Astrocyte (in vitro differentiated cells and primary cell): ENCODE results near the gene C8B. TPM values are rescaled to one million over a fixed set of nuclear protein-coding genes. Genes with fewer than 3 reads are reported as not detected.

Experiments
- DNase-seq: peaks from one replicate; pipeline ENCODE4 v3.0.0-alpha.2; 2010; ENCODE audit warnings: low read depth
- FAIRE-seq: peaks from 2 replicates; lab custom pipeline; 2011; peaks lifted over from hg19 to GRCh38; lab: Jason Lieb, UNC
- H2AFZ ChIP-seq: 2 replicates; pipeline ENCODE4 v1.6.0; 2012; ENCODE audit warnings: low read depth, low read length, inconsistent platforms
- H3K27ac ChIP-seq: 2 replicates; pipeline ENCODE4 v1.5.1; 2011; ENCODE audit warnings: low read depth, low read length, inconsistent platforms
- H3K27me3 ChIP-seq: 2 replicates; pipeline ENCODE4 v1.6.0; 2011; ENCODE audit warnings: low read length, inconsistent platforms; ENCODE audit not compliant: insufficient read depth
- H3K36me3 ChIP-seq: 2 replicates; pipeline ENCODE4 v1.5.1; 2011; ENCODE audit warnings: low read length, inconsistent platforms; ENCODE audit not compliant: insufficient read depth
- H3K4me1 ChIP-seq: 2 replicates; pipeline ENCODE4 v1.5.1; 2011; ENCODE audit warnings: low read length, inconsistent platforms; ENCODE audit not compliant: insufficient read depth
- H3K4me2 ChIP-seq: 2 replicates; pipeline ENCODE4 v1.6.0; 2012; ENCODE audit warnings: low read length, inconsistent platforms
- H3K4me3 ChIP-seq: 2 replicates; pipeline ENCODE4 v1.5.1; 2011; ENCODE audit warnings: low read depth, mild to moderate bottlenecking, low read length, inconsistent platforms; ENCODE audit not compliant: insufficient read depth
- H3K79me2 ChIP-seq: 2 replicates; pipeline ENCODE4 v1.6.0; 2012; ENCODE audit warnings: mild to moderate bottlenecking, low read length, inconsistent platforms; ENCODE audit not compliant: insufficient read depth
- H3K9ac ChIP-seq: 2 replicates; pipeline ENCODE4 v1.6.0; 2012; ENCODE audit warnings: mild to moderate bottlenecking, low read length, inconsistent platforms
- H3K9me3 ChIP-seq: 2 replicates; pipeline ENCODE4 v1.5.1; 2012; ENCODE audit warnings: low read depth, mild to moderate bottlenecking, low read length, inconsistent platforms; ENCODE audit not compliant: insufficient read depth
- H4K20me1 ChIP-seq: 2 replicates; pipeline ENCODE4 v1.6.0; 2012; ENCODE audit warnings: low read length, inconsistent platforms; ENCODE audit not compliant: insufficient read depth
- H3K27ac Mint-ChIP-seq: one replicate; pipeline ENCODE4 v1.8.0; 2021; ENCODE audit warnings: mild to moderate bottlenecking, mixed read lengths; ENCODE audit not compliant: unreplicated experiment
- H3K27me3 Mint-ChIP-seq: one replicate; pipeline ENCODE4 v1.8.0; 2021; ENCODE audit warnings: low read depth, mixed read lengths; ENCODE audit not compliant: unreplicated experiment
- H3K36me3 Mint-ChIP-seq: one replicate; pipeline ENCODE4 v1.8.0; 2021; ENCODE audit warnings: low read depth, mixed read lengths; ENCODE audit not compliant: unreplicated experiment
- H3K4me1 Mint-ChIP-seq: one replicate; pipeline ENCODE4 v1.8.0; 2021; ENCODE audit warnings: low read depth, mixed read lengths; ENCODE audit not compliant: unreplicated experiment
- H3K4me3 Mint-ChIP-seq: one replicate; pipeline ENCODE4 v1.8.0; 2021; ENCODE audit warnings: mild to moderate bottlenecking, moderate library complexity, mixed read lengths; ENCODE audit not compliant: unreplicated experiment
- H3K9me3 Mint-ChIP-seq: one replicate; pipeline ENCODE4 v1.8.0; 2021; ENCODE audit warnings: mild to moderate bottlenecking, mixed read lengths; ENCODE audit not compliant: unreplicated experiment
- CTCF ChIP-seq: IDR thresholded peaks from 2 replicates; pipeline ENCODE4 v1.5.1; 2011; ENCODE audit warnings: low read depth, mild to moderate bottlenecking, inconsistent platforms, low read length, moderate library complexity; ENCODE audit not compliant: insufficient read depth
- EZH2 ChIP-seq: IDR thresholded peaks from 2 replicates; pipeline ENCODE4 v1.6.1; 2012; ENCODE audit warnings: mild to moderate bottlenecking, low read length, inconsistent platforms; ENCODE audit not compliant: insufficient read depth
- total RNA-seq: library from RNA; stranded (reverse); gene quantifications from 2 replicates; pipeline ENCODE4 v1.2.1, GENCODE V29; 2021

The C8B gene
- total RNA-seq, 1 donor from 2014 or later, result not detected

GRCh38 chr1:56965191-56965590 lies 624 bp downstream of the C8B start:
- H3K4me1 ChIP-seq, result no peaks in the 10 kb centered on the region

GRCh38 chr1:56964349-56965017 lies 1.3 kb downstream of the C8B start:
- no peak overlapping the region for H3K4me3 Mint-ChIP-seq
- H3K27ac Mint-ChIP-seq, result no peak overlapping the region
- H3K9me3 Mint-ChIP-seq, result no peaks in the 10 kb centered on the region
- FAIRE-seq (no peak), DNase-seq (no peak)
- Histone ChIP-seq H3K79me2 (no peaks in the 10 kb centered on the region), H3K27me3 (no peaks in the 10 kb centered on the region), H2AFZ (no peak overlapping the region), H3K9ac (no peak overlapping the region), H3K27ac (no peak overlapping the region), H3K9me3 (peaks cover 4% of the 10 kb centered on the region), H3K36me3 (no peaks in the 10 kb centered on the region), H3K4me3 (no peak overlapping the region), H3K4me1 (no peaks in the 10 kb centered on the region), H4K20me1 (no peaks in the 10 kb centered on the region), H3K4me2 (no peak overlapping the region)
- H3K4me1 Mint-ChIP-seq, result no peaks in the 10 kb centered on the region
- no peaks in the 10 kb centered on the region for H3K36me3 Mint-ChIP-seq
- peaks cover 9% of the 10 kb centered on the region for H3K27me3 Mint-ChIP-seq
- TF ChIP-seq EZH2 (no peak), CTCF (no peak)

More at GRCh38 chr1:56965191-56965590, 624 bp downstream of the C8B start:
- Histone ChIP-seq H3K4me3 (no peak overlapping the region), H3K9me3 (peaks cover 4% of the 10 kb centered on the region), H3K9ac (no peak overlapping the region), H3K4me2 (no peak overlapping the region), H3K79me2 (no peaks in the 10 kb centered on the region), H3K36me3 (no peaks in the 10 kb centered on the region), H3K27ac (no peak overlapping the region), H3K27me3 (no peaks in the 10 kb centered on the region), H2AFZ (no peak overlapping the region), H4K20me1 (no peaks in the 10 kb centered on the region)
- H3K36me3 Mint-ChIP-seq, result no peaks in the 10 kb centered on the region
- TF ChIP-seq CTCF, result no peak
- TF ChIP-seq EZH2, result no peak
- no peaks in the 10 kb centered on the region for H3K9me3 Mint-ChIP-seq
- no peak overlapping the region for H3K4me3 Mint-ChIP-seq
- no peak for FAIRE-seq
- peaks cover 9% of the 10 kb centered on the region for H3K27me3 Mint-ChIP-seq
- no peak overlapping the region for H3K27ac Mint-ChIP-seq
- no peak for DNase-seq
- no peaks in the 10 kb centered on the region for H3K4me1 Mint-ChIP-seq

GRCh38 chr1:56963667-56964066 lies 2.1 kb downstream of the C8B start:
- H3K27ac Mint-ChIP-seq, result no peak overlapping the region
- Histone ChIP-seq H3K27ac (no peak overlapping the region), H3K9me3 (peaks cover 2% of the 10 kb centered on the region), H3K79me2 (no peaks in the 10 kb centered on the region), H3K4me3 (no peak overlapping the region), H3K4me2 (no peak overlapping the region), H4K20me1 (no peaks in the 10 kb centered on the region), H3K27me3 (no peaks in the 10 kb centered on the region), H2AFZ (no peak overlapping the region), H3K4me1 (no peaks in the 10 kb centered on the region), H3K36me3 (no peaks in the 10 kb centered on the region), H3K9ac (no peak overlapping the region)
- no peaks in the 10 kb centered on the region for H3K4me1 Mint-ChIP-seq
- TF ChIP-seq CTCF, result no peak
- TF ChIP-seq EZH2, result no peak
- no peak for DNase-seq
- peaks cover 6% of the 10 kb centered on the region for H3K9me3 Mint-ChIP-seq
- no peak for FAIRE-seq
- no peaks in the 10 kb centered on the region for H3K36me3 Mint-ChIP-seq
- peaks cover 9% of the 10 kb centered on the region for H3K27me3 Mint-ChIP-seq
- no peak overlapping the region for H3K4me3 Mint-ChIP-seq
